ENCODE measurements around the gene GALNTL6.

GRCh38 chr4:173051232-173051631 is 1238.0 kb downstream of the GALNTL6 start:
- no peak for TF ChIP-seq CTCF (conservative IDR thresholded peaks at IDR 0.05; ENCODE audit: low read depth in 2 of 2)
- no peak for TF ChIP-seq ZNF114 (CRISPR knock-in tag; IDR thresholded peaks at IDR 0.05)
- no peak for TF ChIP-seq ZNF331 (CRISPR knock-in tag; IDR thresholded peaks at IDR 0.05; ENCODE audit: low read depth)
- TF ChIP-seq EZH2phosphoT487 (IDR thresholded peaks at IDR 0.05; ENCODE audit: unreplicated experiment) = no peak
- TF ChIP-seq POLR2AphosphoS5 (IDR thresholded peaks at IDR 0.05; ENCODE audit: low read depth) = no peak
- no peak for TF ChIP-seq EZH2 (IDR thresholded peaks at IDR 0.05; ENCODE audit: low read depth, unreplicated experiment)
- no peak for TF ChIP-seq JUNB (IDR thresholded peaks at IDR 0.05; ENCODE audit: unreplicated experiment)
- no peak for TF ChIP-seq REST (IDR thresholded peaks at IDR 0.05; ENCODE audit: unreplicated experiment)
- no peak for TF ChIP-seq CREB1 (CRISPR knock-in tag; IDR thresholded peaks at IDR 0.05; ENCODE audit: low read depth)
- no peak for TF ChIP-seq ETS1 (IDR thresholded peaks at IDR 0.05)
- TF ChIP-seq ZNF462 (CRISPR knock-in tag; IDR thresholded peaks at IDR 0.05) = no peak
- no peak for TF ChIP-seq STAT1 (IDR thresholded peaks at IDR 0.05; ENCODE audit: unreplicated experiment)
- no peak for TF ChIP-seq NANOG (IDR thresholded peaks at IDR 0.05; ENCODE audit: borderline replicate concordance)
